IgD-negative memory B cell (primary cell): Measurements from ENCODE around the gene PTH2. TPM values are rescaled to one million over a fixed set of nuclear protein-coding genes. Genes with fewer than 3 reads are reported as not detected.

Experiments used
- H3K27ac Mint-ChIP-seq, 3 donors: one replicate each; pipeline ENCODE4 v1.8.0; 2020 to 2022; ENCODE audit warnings: mild to moderate bottlenecking in 3 of 3, mixed read lengths in 3 of 3, moderate library complexity in 1 of 3
- H3K27me3 Mint-ChIP-seq: one replicate; pipeline ENCODE4 v1.8.0; 2021; ENCODE audit warnings: mixed read lengths
- H3K36me3 Mint-ChIP-seq: one replicate; pipeline ENCODE4 v1.8.0; 2020; ENCODE audit warnings: mild to moderate bottlenecking, mixed read lengths
- H3K4me1 Mint-ChIP-seq, 3 donors: one replicate each; pipeline ENCODE4 v1.8.0; 2020 to 2022; ENCODE audit warnings: mixed read lengths in 3 of 3, mild to moderate bottlenecking in 1 of 3
- H3K4me3 Mint-ChIP-seq, 4 donors: one replicate each; pipeline ENCODE4 v1.8.0; 2020 to 2022; ENCODE audit warnings: mild to moderate bottlenecking in 4 of 4, mixed read lengths in 4 of 4, moderate library complexity in 3 of 4
- H3K9me3 Mint-ChIP-seq, 3 donors: one replicate each; pipeline ENCODE4 v1.8.0; 2020 to 2021; ENCODE audit warnings: mixed read lengths in 3 of 3, mild to moderate bottlenecking in 1 of 3
- polyA plus RNA-seq: library from polyadenylated mRNA; unstranded; fragments of 300-500 nt; fragmentation: Illumina TruSeq; gene quantifications from one replicate; pipeline ENCODE4 v1.2.3, GENCODE V29; 2021

Gene PTH2
- polyA plus RNA-seq, 1 donor from 2014 or later, result not detected

DNA sequence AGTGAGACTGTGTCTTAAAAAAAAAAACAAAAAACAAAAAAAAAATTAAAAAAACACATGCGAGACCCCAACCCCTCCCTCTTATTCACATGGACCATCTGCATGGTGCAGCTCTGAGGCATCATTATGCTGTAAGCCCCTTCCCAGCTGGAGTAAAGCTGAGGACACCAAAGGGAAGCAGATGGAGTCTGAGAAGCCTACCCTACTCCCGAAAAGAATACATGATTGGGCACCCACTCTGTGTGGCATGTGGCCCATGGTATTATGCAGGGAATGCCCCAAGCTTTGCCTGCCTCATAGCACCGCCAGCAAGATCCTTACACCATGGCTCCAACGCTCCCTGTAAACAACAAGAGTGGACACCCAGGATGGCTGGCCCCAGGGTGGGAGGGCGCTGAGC lies 4.7 kb downstream of the PTH2 start:
- Mint-ChIP-seq H3K4me1 (peaks cover 14 to 32% (median 23%) of the 10 kb centered on the region in 3 donors), H3K36me3 (no peaks in the 10 kb centered on the region), H3K9me3 (no peaks in the 10 kb centered on the region), H3K4me3 (no peak overlapping the region), H3K27me3 (peaks cover 49% of the 10 kb centered on the region), H3K27ac (no peak overlapping the region)

DNA sequence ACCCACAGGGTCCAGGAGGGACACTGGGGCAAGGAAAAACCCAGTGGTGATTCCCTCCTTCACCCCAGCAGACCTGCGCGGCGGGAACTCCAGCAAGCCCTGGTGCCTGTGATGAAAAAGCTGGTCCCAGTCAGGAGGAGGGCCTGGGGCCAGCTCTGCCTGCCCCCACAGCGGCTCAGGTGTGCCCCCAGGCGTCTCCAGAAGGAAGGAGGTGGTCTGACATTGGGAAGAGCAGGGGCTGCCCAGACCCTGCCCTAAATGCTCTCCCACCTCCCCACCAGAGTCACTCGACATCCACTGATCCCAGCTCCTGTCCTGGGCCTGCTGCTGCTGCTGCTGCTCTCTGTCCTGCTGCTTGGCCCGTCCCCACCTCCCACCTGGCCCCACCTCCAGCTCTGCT lies 6.2 kb downstream of the PTH2 start:
- Mint-ChIP-seq H3K27ac (no peak overlapping the region), H3K36me3 (no peaks in the 10 kb centered on the region), H3K4me3 (no peak overlapping the region), H3K27me3 (peaks cover 41% of the 10 kb centered on the region), H3K9me3 (no peaks in the 10 kb centered on the region), H3K4me1 (peaks cover 10 to 24% (median 17%) of the 10 kb centered on the region in 3 donors)

DNA sequence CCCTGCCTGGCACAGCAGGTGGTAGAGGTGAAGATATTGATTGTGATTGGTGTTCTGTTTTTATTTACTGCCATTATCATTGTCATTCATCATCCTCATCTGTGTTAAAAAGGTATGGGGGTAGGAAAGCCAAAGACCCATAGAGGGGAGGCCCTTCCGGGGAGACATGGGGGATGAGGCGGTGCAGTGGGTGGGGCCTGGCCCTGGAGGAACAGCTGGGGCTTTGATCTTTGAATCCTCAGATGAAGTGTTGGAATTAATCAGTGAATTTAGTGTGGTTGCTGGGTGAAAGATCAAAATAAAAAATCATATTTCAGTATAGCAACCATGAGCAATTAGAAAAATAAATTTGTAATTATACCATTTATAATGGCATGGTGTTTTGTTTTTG lies 7.4 kb downstream of the PTH2 start:
- H3K36me3 Mint-ChIP-seq, result no peaks in the 10 kb centered on the region
- H3K27me3 Mint-ChIP-seq, result peaks cover 30% of the 10 kb centered on the region
- H3K4me1 Mint-ChIP-seq, result peaks cover 9 to 15% (median 12%) of the 10 kb centered on the region in 3 donors
- no peak overlapping the region for H3K27ac Mint-ChIP-seq
- H3K9me3 Mint-ChIP-seq, result no peaks in the 10 kb centered on the region
- H3K4me3 Mint-ChIP-seq, result peak overlapping the region in 2 of 4 donors; percentile 6 to 29

DNA sequence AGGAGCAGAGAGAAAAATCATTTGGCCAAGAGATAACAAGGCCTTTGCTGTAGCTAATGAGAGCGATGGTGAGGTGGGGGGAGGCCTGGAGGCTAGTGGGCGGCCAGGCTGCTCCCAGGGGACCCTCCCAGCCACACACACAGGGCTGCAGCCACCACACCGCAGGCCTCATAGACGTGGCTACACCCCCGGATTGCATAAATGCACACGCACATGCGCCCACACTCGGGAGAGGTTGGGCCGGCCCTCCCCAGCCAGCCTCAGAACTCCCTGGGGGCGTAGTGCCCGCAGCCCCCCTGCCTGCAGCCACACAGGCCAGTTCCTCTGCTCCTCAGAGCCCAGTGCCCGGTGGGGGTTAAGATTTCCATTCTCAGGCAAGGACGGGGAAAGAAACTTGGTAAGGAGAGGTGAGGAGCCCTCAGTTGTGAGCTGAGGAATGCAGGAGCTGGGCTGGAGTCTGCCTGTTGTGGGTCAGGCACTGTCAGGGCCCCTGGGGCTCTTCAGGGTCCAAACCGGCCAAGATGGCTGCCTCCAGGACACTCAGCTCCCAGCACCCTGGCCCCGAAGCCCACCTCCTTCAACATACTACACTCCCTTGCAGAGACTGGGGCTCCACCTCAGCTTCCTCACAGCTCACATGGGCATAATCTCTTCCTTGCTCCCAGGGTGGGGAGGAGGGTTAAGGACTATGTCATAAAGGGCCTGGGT lies 8.0 kb downstream of the PTH2 start:
- peak overlapping the region in 1 of 3 donors; percentile 80 for H3K27ac Mint-ChIP-seq
- peak overlapping the region in 1 of 4 donors; percentile 52 for H3K4me3 Mint-ChIP-seq
- no peaks in the 10 kb centered on the region for H3K9me3 Mint-ChIP-seq

DNA sequence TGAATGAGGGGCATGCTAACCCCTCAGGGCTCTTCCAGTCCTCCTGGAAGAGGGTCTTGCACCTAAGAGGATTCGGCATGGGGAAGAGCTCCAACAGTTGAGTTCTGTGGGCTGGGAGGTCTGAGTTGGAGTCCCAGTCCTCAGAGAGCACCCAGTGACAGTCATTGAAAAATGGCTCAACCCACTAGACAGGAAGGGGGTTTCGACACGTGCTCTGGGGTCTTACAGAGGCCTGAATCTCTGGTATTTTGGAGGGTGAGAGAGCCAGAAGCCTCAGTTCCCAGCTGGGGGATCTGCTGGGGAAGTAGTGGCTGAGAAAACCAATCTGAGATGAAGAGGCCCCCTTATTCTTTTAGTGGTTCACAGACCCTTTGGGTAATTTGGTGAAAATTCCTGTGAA lies 9.0 kb downstream of the PTH2 start:
- peaks cover 19% of the 10 kb centered on the region for H3K27me3 Mint-ChIP-seq
- no peak overlapping the region for H3K27ac Mint-ChIP-seq
- no peak overlapping the region for H3K4me3 Mint-ChIP-seq
- H3K9me3 Mint-ChIP-seq, result no peaks in the 10 kb centered on the region
- no peaks in the 10 kb centered on the region for H3K36me3 Mint-ChIP-seq
- peaks cover 10 to 19% (median 17%) of the 10 kb centered on the region in 3 donors for H3K4me1 Mint-ChIP-seq

More for the DNA sequence above, 8.0 kb downstream of the PTH2 start:
- Mint-ChIP-seq H3K36me3 (no peaks in the 10 kb centered on the region), H3K4me1 (peaks cover 7 to 9% (median 9%) of the 10 kb centered on the region in 3 donors), H3K27me3 (peaks cover 25% of the 10 kb centered on the region)

DNA sequence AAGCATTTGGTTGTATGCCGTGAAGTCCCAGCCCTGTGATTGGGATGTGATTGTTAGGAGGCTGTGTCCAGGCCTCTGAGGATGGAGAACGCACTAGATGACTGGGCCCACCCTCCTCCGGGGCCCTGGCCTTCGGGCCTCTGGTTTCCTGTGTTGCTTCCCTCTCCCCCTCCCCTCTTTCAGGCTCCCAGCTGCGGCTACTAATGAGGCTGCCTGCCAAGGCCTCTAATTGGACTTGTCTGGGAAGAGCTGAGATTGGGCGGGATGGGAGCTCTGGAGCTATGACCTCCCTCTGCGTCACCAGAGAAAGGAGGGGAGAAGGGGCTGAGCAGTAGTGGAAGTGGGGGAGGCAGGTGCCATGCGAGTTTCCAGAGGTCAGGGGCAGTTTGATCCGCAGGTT lies 9.9 kb downstream of the PTH2 start:
- Mint-ChIP-seq H3K9me3 (no peaks in the 10 kb centered on the region), H3K4me1 (peaks cover 19 to 26% (median 22%) of the 10 kb centered on the region in 3 donors), H3K27me3 (peaks cover 12% of the 10 kb centered on the region), H3K27ac (no peak overlapping the region), H3K4me3 (no peak overlapping the region), H3K36me3 (no peaks in the 10 kb centered on the region)

DNA sequence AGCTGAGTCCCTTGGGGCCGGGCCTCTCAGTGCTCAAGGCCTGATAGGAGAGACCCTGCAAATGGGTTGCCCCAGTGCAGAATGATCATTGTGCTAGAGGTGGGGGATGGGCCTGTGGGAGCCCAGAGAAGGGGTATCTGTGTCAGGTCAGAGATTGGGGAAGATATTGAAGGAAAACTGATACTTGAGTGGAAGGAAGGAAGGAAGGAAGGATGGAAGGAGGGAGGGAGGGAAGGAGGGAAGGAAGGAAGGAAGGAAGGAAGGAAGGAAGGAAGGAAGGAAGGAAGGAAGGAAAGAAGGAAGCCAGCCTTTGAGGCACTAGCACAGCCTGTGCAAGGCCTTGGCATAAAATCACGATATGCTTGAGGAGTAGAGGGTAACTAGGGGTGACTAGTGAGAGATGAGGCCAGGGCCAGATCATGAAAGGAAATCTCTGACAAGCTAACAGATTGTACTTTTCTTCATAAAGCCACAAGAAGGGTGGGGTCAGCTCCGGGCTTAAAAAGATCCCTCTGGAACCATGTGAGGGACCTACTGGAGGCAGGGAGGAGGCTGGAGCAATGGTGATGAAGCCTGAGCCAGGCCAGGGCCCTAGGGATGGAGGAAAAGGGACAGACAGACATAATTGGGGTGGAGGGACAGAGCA lies 11.4 kb downstream of the PTH2 start:
- Mint-ChIP-seq H3K27ac (no peak overlapping the region), H3K27me3 (peaks cover 4% of the 10 kb centered on the region), H3K36me3 (no peaks in the 10 kb centered on the region), H3K4me1 (peaks cover 25 to 30% (median 26%) of the 10 kb centered on the region in 3 donors), H3K4me3 (peak overlapping the region in 1 of 4 donors; percentile 56), H3K9me3 (no peaks in the 10 kb centered on the region)

DNA sequence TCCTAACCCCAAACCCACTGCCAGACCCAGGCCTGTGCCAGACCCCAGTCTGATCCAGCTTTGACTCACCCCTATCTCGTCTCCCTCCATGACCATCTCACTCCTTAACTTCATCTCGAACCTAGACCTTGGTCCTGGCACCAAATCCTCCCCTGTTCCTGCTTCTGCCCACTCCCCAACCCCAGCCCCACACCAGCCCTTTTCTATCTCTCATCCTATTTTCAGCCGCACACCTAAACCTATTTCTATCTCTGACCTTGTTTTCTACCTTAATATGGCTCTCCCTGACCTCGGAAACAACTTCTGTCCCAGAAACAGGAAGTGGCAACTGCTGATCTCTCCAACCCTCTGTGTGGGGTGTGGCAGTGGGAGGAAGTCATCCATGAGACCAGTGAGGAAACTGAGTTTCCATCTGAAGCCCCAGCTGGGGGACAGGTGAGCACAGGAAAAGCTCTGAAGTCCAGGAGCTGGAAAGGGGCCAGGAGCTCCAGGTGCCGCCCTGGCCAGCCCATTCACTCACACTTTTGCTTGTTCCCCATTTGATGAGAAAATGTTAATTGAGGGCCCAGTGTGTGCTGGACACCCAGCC lies 13.7 kb downstream of the PTH2 start:
- Mint-ChIP-seq H3K9me3 (no peaks in the 10 kb centered on the region), H3K27me3 (peaks cover 2% of the 10 kb centered on the region), H3K4me3 (peak overlapping the region; percentile 1 to 83 (median 57)), H3K27ac (peak overlapping the region; percentile 20 to 65 (median 27)), H3K36me3 (no peaks in the 10 kb centered on the region), H3K4me1 (peaks cover 25 to 28% (median 26%) of the 10 kb centered on the region in 3 donors)

DNA sequence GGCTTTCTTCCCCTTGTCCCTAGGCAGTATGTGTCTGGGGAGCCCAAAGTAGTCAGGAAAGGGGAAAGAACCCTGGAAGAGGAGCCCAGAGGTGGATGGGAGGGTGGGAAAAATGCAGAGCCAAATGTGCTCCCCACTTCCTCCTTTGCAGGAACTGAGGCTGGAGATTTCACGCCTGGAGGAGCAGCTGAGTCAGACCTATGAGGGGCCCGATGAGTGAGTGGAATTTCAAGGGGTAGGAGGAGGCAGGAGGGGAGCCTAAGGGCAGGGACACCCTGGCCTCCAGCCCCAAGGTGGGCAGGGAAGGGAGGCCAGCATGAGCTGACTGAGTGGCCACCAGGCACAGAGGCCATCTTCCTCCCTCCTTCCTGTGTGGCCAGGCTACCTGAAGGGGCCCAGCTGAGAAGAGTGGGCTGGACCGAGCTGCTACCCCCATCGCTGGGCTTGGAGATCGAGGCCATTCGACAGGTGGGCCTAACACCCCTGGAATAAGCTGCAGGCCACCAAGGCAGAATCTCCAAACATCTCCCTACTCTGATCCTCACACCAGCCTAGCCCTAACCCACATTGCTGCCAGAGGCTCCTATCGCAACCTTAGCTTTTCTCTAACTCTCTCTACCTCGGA lies 14.3 kb downstream of the PTH2 start:
- peaks cover 25 to 29% (median 26%) of the 10 kb centered on the region in 3 donors for H3K4me1 Mint-ChIP-seq

DNA sequence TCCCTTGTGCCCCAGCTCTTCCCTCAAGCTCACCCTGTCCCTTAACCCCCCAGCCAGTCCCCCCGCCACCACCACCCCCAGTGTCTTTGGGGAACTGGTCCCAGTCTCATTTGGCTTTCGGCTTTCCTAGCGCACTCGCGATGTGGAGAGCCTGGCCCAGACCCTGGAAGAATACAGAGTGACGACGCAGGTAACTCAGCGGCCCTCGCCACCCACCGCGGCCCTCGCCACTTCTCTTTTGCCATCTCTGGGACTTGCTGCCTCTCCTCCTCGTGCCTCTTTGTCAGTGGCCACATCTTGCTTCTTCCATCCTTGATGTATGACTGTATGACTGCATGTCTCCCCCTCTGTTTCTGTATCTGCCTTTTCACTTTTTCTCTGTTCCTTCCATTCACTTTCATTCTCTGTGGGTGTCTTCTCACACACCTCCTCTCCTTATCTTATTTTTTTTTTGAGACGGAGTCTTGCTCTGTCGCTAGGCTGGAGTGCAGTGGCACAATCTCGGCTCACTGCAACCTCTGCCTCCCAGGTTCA lies 15.7 kb downstream of the PTH2 start:
- Mint-ChIP-seq H3K4me1 (peaks cover 28 to 38% (median 32%) of the 10 kb centered on the region in 3 donors), H3K27ac (peak overlapping the region in 1 of 3 donors; percentile 1), H3K27me3 (peaks cover 2% of the 10 kb centered on the region), H3K4me3 (no peak overlapping the region), H3K9me3 (no peaks in the 10 kb centered on the region), H3K36me3 (no peaks in the 10 kb centered on the region)

More for the DNA sequence above, 14.3 kb downstream of the PTH2 start:
- Mint-ChIP-seq H3K9me3 (no peaks in the 10 kb centered on the region), H3K36me3 (no peaks in the 10 kb centered on the region), H3K27me3 (peaks cover 2% of the 10 kb centered on the region), H3K27ac (peak overlapping the region in 2 of 3 donors; percentile 20 to 65), H3K4me3 (peak overlapping the region in 3 of 4 donors; percentile 1 to 83 (median 70))

DNA sequence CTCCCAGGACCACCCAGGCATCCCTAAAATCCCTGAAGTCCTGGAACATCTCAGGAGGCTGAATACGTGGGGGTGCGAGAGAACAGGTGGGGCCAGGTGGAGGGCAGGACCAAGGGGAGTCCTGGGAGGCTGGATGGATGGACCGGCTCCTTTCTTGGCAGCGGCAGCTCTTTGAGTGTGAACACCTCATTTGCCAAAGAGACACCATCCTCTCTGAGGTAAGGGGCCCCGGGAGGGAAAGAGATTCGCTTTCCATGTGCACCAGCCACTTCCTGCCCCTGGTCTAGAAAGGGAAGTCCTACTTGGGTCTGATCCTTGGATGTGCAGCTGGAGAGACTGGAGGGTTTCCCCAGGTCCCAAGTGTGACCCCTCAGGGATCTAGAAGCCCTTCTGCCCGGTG lies 16.2 kb downstream of the PTH2 start:
- H3K27ac Mint-ChIP-seq, result no peak overlapping the region
- H3K27me3 Mint-ChIP-seq, result peaks cover 2% of the 10 kb centered on the region
- no peak overlapping the region for H3K4me3 Mint-ChIP-seq
- H3K9me3 Mint-ChIP-seq, result no peaks in the 10 kb centered on the region
- peaks cover 27 to 38% (median 32%) of the 10 kb centered on the region in 3 donors for H3K4me1 Mint-ChIP-seq
- H3K36me3 Mint-ChIP-seq, result no peaks in the 10 kb centered on the region

DNA sequence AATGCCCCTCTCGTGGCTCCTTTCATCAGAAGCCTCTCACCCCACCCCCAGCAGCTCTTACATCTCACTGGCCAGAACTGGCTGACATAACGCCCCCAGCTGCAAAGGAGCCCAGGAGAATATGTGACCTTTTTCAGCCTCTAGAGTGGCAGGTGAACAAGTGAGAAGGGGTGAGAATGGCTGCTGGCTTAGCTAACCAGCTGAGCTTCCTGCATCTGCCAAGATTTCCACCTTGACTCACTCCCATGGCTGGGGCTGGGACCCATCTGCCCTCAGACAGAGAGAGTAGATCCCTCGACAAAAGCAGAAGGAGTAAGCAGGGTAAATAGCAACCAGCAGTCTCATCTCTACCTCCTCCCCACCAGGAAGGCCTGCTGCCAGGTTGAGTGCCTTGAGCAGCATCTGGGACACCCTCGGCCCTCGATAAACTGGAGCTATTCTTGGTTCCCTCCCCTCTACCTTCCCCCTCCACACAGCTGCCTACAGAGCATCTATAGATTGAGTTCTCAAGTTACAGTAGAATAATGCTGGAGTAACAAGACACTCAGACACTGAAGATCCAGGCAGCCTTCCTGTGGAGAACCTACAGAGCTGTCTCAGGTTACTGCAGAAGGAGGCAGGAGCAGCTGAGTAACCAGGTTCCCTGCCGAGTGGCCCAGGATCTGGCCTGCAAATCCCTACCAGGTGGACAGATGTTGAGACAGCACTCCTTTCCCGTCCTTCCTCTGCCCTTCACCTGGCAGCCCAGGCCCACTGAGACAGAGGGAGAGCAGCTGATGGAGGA lies 19.6 kb downstream of the PTH2 start:
- Mint-ChIP-seq H3K4me3 (peak overlapping the region in 1 of 4 donors; percentile 32), H3K27ac (peak overlapping the region in 2 of 3 donors; percentile 71 to 76)

DNA sequence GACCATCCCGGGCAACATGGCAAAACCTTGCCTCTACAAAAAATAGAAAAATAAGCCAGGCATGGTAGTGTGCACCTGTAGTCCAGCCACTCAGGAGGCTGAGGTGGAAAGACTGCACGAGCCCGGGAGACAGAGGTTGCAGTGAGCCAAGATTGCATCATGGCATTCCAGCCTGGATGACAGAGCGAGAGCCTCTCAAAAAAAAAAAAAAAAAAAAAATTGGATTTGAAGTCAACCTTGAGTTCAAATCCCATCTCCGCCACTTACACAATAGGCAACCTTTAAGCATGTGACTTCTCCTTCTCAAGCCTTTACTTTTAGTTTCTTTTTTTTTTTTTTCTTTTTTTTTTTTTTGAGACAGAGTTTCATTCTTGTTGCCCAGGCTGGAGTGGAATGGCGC lies 23.2 kb downstream of the PTH2 start:
- H3K27ac Mint-ChIP-seq, result peak overlapping the region in 1 of 3 donors; percentile 82
- H3K9me3 Mint-ChIP-seq, result no peaks in the 10 kb centered on the region
- H3K4me3 Mint-ChIP-seq, result no peak overlapping the region
- peaks cover 8 to 10% (median 8%) of the 10 kb centered on the region in 3 donors for H3K4me1 Mint-ChIP-seq
- no peaks in the 10 kb centered on the region for H3K36me3 Mint-ChIP-seq
- H3K27me3 Mint-ChIP-seq, result peaks cover 1% of the 10 kb centered on the region

More for the DNA sequence above, 19.6 kb downstream of the PTH2 start:
- no peaks in the 10 kb centered on the region for H3K27me3 Mint-ChIP-seq
- H3K9me3 Mint-ChIP-seq, result no peaks in the 10 kb centered on the region
- no peaks in the 10 kb centered on the region for H3K36me3 Mint-ChIP-seq
- H3K4me1 Mint-ChIP-seq, result peaks cover 13 to 16% (median 16%) of the 10 kb centered on the region in 3 donors

DNA sequence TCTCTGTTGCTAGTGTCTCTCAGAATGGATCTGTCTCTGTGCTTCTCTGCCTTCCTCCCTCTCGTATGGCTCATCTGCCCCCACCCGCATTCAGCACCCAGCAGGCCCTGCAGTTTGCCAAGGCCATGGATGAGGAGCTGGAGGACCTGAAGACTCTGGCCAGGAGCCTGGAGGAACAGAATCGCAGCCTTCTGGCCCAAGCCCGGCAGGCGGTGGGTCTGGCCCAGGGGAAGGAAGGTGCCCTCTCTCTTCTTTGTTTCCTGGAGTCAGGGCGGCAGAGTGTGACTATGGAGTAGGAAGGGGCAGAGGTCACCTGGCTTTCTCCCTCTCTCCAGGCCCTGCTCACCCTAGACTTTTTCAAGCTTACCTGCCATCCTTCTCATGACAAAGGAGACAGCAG lies 24.3 kb downstream of the PTH2 start:
- Mint-ChIP-seq H3K27me3 (peaks cover 1% of the 10 kb centered on the region), H3K9me3 (no peaks in the 10 kb centered on the region), H3K4me1 (peaks cover 7 to 10% (median 8%) of the 10 kb centered on the region in 3 donors), H3K36me3 (no peaks in the 10 kb centered on the region), H3K4me3 (no peak overlapping the region), H3K27ac (no peak overlapping the region)
